Gastrocnemius medialis (tissue), 4 donors: Measurements from ENCODE around the gene SSPN.

Source experiments
- CTCF ChIP-seq, 5 experiments: fragments of 450-650 bp in 3 of 5; fragments of 200-600 bp in 2 of 5; sonication (generic) in 2 of 5; IDR thresholded peaks in 4 of 5; conservative IDR thresholded peaks in 1 of 5; 1 replicate in 4 of 5; 2 replicates in 1 of 5; pipeline ENCODE4 v1.5.1; 2016 to 2019; ENCODE audit warnings: antibody characterized with exemption in 5 of 5, mild to moderate bottlenecking in 3 of 5, moderate library complexity in 3 of 5
- POLR2A ChIP-seq, 2 donors: fragments of 450-650 bp; IDR thresholded peaks; one replicate each; pipeline ENCODE4 v1.6.1; 2017; ENCODE audit warnings: antibody characterized with exemption in 2 of 2, mild to moderate bottlenecking in 2 of 2, moderate library complexity in 2 of 2

- no peak for TF ChIP-seq POLR2A (IDR thresholded peaks at IDR 0.05)
- TF ChIP-seq CTCF (IDR thresholded peaks at IDR 0.05 in 4 of 5, conservative IDR thresholded peaks at IDR 0.05 in 1 of 5): no peak
Measured at GRCh38 chr12:26283617-26284016, 88.2 kb downstream of the SSPN start.
